NT2/D1 (cell line): ENCODE results near the gene DRGX.

ENCODE experiments used
- SUZ12 ChIP-seq: IDR thresholded peaks from 2 replicates; pipeline ENCODE4 v1.6.1; 2011; ENCODE audit not compliant: insufficient read length, insufficient read depth; ENCODE audit errors: extremely low read depth
- ZNF274 ChIP-seq: IDR thresholded peaks from 2 replicates; pipeline ENCODE4 v1.6.1; 2011; ENCODE audit warnings: mild to moderate bottlenecking, low read depth, low read length

DNA sequence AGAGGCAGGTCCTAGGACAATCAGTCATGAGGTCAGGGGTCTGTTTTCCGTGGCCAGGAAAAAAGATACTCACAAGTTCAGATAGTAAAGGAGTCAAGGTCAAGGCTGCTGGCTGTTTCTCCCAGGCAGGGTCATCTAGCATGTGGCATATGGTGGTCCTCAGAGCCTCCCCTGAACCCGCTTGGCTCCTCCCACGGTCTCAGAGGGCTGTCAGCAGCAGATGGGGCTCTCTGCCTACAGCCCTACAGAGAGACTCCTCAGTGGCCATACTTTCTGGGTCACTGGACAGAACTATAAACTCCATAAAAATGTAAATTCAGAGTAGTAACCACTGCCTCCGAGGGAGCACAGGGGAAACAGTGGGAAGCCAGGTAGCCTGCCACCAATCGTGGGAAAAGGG, 11.3 kb upstream of the DRGX start:
- no peak for TF ChIP-seq ZNF274
- TF ChIP-seq SUZ12, result no peak
